ENCODE results near the gene NCF2.
A peak's percentile ranks its signal among the peaks of the same experiment; 100 is the strongest.

Gene NCF2, protein sequence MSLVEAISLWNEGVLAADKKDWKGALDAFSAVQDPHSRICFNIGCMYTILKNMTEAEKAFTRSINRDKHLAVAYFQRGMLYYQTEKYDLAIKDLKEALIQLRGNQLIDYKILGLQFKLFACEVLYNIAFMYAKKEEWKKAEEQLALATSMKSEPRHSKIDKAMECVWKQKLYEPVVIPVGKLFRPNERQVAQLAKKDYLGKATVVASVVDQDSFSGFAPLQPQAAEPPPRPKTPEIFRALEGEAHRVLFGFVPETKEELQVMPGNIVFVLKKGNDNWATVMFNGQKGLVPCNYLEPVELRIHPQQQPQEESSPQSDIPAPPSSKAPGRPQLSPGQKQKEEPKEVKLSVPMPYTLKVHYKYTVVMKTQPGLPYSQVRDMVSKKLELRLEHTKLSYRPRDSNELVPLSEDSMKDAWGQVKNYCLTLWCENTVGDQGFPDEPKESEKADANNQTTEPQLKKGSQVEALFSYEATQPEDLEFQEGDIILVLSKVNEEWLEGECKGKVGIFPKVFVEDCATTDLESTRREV

DNA sequence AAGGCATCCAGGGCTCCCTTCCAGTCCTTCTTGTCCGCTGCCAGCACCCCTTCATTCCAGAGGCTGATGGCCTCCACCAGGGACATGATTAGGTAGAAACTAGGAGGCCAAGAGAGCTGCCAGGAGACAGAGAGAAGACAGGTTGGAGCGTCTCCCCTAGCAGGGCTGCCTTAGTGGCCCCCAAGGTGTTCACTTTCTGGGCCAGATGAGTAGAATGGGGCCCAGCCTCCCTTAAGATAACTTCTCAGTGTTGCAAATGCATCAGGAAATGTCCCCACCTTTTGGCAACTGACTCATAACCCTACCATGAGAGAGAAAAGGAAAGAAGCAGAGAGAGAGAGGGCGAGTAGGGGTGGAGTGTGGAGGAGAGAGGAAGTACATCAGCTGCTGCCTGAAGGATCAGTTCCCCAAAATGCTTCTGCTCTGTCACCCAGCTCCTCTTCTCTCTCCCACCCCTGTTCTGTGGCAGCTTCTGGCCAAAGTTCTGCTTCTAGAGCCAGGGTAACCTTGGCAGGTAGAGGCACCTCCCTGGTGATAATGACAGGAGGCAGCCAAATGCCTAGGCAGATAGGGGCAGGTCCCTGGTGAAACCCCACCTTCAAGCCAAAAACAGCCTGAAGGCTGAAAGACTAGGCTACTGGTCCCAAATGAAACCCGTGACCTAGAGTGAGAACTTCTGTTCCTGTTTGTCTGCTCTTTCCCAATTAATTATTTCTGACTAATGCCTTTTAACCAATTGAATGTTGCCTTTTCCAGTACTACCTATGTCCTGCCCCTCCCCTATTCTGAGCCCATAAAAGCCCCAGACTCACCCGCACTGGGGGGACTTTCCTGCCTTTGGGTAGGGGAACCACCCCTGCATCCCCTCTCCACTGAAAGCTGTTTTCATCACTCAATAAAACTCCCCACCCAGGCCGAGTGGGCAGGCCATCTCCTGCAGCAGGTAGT is at the start of gene NCF2:
Gene NCF2, minus strand, starts transcription at position 216 of the 948 bp plus-strand sequence. Its CDS starts 130 bp downstream, at position 86.
- H3K27me3 ChIP-seq (ENCODE audit: low read depth, low read length), result no peaks in the 10 kb centered on the region
- peak within 1 kb of the TSS; percentile 87 for H3K4me3 ChIP-seq (ENCODE audit: low read length)
- H3K27ac ChIP-seq (ENCODE audit: low read length), result peak within 1 kb of the TSS; percentile 97
- H3K9me3 ChIP-seq (ENCODE audit: insufficient read depth, low read length), result no peaks in the 10 kb centered on the region
- H2AFZ ChIP-seq (ENCODE audit: low read depth, low read length), result no peak within 1 kb of the TSS
- peaks cover 14% of the 10 kb centered on the region for H4K20me1 ChIP-seq (ENCODE audit: insufficient read depth, low read length)
- peaks cover 61% of the 10 kb centered on the region for H3K4me1 ChIP-seq (ENCODE audit: low read length)
- peaks cover 34% of the 10 kb centered on the region for H3K36me3 ChIP-seq (replicated peaks; ENCODE audit: low read depth, low read length)
- H3K9ac ChIP-seq (ENCODE audit: low read length), result peak within 1 kb of the TSS; percentile 99
- H3K4me2 ChIP-seq (ENCODE audit: low read length), result peak within 1 kb of the TSS; percentile 88
- TF ChIP-seq, protein P1, sequence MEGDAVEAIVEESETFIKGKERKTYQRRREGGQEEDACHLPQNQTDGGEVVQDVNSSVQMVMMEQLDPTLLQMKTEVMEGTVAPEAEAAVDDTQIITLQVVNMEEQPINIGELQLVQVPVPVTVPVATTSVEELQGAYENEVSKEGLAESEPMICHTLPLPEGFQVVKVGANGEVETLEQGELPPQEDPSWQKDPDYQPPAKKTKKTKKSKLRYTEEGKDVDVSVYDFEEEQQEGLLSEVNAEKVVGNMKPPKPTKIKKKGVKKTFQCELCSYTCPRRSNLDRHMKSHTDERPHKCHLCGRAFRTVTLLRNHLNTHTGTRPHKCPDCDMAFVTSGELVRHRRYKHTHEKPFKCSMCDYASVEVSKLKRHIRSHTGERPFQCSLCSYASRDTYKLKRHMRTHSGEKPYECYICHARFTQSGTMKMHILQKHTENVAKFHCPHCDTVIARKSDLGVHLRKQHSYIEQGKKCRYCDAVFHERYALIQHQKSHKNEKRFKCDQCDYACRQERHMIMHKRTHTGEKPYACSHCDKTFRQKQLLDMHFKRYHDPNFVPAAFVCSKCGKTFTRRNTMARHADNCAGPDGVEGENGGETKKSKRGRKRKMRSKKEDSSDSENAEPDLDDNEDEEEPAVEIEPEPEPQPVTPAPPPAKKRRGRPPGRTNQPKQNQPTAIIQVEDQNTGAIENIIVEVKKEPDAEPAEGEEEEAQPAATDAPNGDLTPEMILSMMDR (IDR thresholded peaks at IDR 0.05; ENCODE audit: low read depth, low read length), result no peak
- no peak for TF ChIP-seq EZH2phosphoT487 (IDR thresholded peaks at IDR 0.05; ENCODE audit: low read depth)
- peaks cover 57% of the 10 kb centered on the region for H3K79me2 ChIP-seq (ENCODE audit: low read length)

DNA sequence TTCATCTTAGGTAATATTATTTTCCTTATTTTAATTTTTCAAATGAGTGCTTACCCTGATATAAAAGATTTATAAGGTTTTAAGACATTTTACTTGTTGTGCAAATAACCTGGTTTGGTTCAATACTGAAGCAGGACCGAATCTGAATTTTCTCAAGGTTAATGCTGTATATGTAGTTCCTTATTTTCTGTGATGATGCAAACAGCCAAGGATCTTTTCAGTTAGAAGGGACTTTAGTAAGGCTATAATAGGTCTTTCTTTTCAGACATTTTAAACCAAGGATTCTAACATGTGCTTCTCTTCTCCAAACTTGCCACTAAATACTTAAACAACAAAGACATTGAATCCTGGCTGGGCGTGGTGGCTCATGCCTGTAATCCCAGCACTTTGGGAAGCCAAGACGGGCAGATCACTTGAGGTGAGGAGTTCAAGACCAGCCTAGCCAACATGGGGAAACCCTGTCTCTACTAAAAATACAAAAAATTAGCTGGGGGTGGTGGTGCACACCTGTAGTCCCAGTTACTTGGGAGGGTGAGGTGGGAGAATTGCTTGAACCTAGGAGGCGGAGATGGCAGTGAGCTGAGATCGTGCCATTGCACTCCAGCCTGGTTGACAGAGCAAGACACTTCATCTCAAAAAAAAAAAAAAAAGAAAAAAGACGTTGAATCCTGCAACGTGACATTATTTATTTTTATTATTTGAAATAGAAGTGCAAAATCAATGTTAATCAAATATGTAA is 48.6 kb upstream of the NCF2 start:
- H3K4me3 ChIP-seq (ENCODE audit: low read length), result no peak overlapping the region
- TF ChIP-seq, protein P1 (IDR thresholded peaks at IDR 0.05; ENCODE audit: low read depth, low read length), result no peak
- no peak for TF ChIP-seq EZH2phosphoT487 (IDR thresholded peaks at IDR 0.05; ENCODE audit: low read depth)
- no peak overlapping the region for H3K4me2 ChIP-seq (ENCODE audit: low read length)
- peaks cover 17% of the 10 kb centered on the region for H3K79me2 ChIP-seq (ENCODE audit: low read length)
- peaks cover 10% of the 10 kb centered on the region for H3K4me1 ChIP-seq (ENCODE audit: low read length)
- H3K9ac ChIP-seq (ENCODE audit: low read length), result no peak overlapping the region
- H2AFZ ChIP-seq (ENCODE audit: low read depth, low read length), result no peak overlapping the region
- no peaks in the 10 kb centered on the region for H3K9me3 ChIP-seq (ENCODE audit: insufficient read depth, low read length)
- H3K27me3 ChIP-seq (ENCODE audit: low read depth, low read length), result no peaks in the 10 kb centered on the region; the same call in 1 of the 2 replicates
- H3K27ac ChIP-seq (ENCODE audit: low read length), result no peak overlapping the region
- no peaks in the 10 kb centered on the region for H4K20me1 ChIP-seq (ENCODE audit: insufficient read depth, low read length)
- peaks cover 4% of the 10 kb centered on the region for H3K36me3 ChIP-seq (replicated peaks; ENCODE audit: low read depth, low read length)

DNA sequence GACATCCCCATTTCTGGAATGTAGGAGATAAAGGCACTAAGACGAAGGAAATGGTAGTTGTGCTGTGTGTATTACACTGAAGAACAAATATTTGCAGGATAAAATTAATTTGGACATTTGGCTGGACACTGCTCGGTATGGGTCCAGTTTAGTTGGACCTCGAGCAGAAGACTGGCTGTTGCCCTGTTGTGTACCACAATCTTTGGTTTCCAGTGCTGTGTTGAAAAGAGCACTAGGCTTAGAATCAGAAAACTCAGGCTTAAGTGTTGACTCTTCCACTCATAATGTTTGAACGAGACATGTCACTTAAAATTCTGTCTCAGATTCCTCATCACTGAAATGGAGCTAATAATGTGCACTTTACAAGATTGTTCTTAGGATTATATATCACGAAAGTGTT is 46.5 kb upstream of the NCF2 start:
- Histone ChIP-seq H3K27ac (ENCODE audit: low read length) (no peak overlapping the region), H3K36me3 (replicated peaks; ENCODE audit: low read depth, low read length) (peaks cover 22% of the 10 kb centered on the region), H3K9ac (ENCODE audit: low read length) (peak overlapping the region; percentile 54), H3K27me3 (ENCODE audit: low read depth, low read length) (no peaks in the 10 kb centered on the region; the same call in 1 of the 2 replicates), H3K9me3 (ENCODE audit: insufficient read depth, low read length) (no peaks in the 10 kb centered on the region), H3K4me2 (ENCODE audit: low read length) (peak overlapping the region; percentile 98), H2AFZ (ENCODE audit: low read depth, low read length) (no peak overlapping the region), H4K20me1 (ENCODE audit: insufficient read depth, low read length) (peaks cover 19% of the 10 kb centered on the region), H3K4me1 (ENCODE audit: low read length) (peaks cover 28% of the 10 kb centered on the region), H3K4me3 (ENCODE audit: low read length) (peak overlapping the region; percentile 87), H3K79me2 (ENCODE audit: low read length) (peaks cover 38% of the 10 kb centered on the region)
- TF ChIP-seq, protein P1 (IDR thresholded peaks at IDR 0.05; ENCODE audit: low read depth, low read length), result no peak
- no peak for TF ChIP-seq EZH2phosphoT487 (IDR thresholded peaks at IDR 0.05; ENCODE audit: low read depth)

Data from OCI-LY3 (cell line).